KMS-11 (cell line): ENCODE measurements around the gene FGF12.

Experiments used
- H2AFZ ChIP-seq: fragments of 200-600 bp; sonication (generic); 2 replicates; pipeline ENCODE4 v1.6.1; 2016; ENCODE audit warnings: antibody characterized with exemption, mixed run types, low read depth
- H3K27ac ChIP-seq: fragments of 200-600 bp; sonication (generic); 2 replicates; pipeline ENCODE4 v1.6.1; 2016; ENCODE audit warnings: mild to moderate bottlenecking, mixed run types
- H3K27me3 ChIP-seq: fragments of 200-600 bp; sonication (generic); 2 replicates; pipeline ENCODE4 v1.6.1; 2017; ENCODE audit warnings: mild to moderate bottlenecking, low read depth, mixed run types, moderate library complexity; ENCODE audit not compliant: insufficient read depth
- H3K36me3 ChIP-seq: fragments of 200-600 bp; sonication (generic); 2 replicates; pipeline ENCODE4 v1.6.1; 2017; ENCODE audit warnings: mild to moderate bottlenecking, mixed run types; ENCODE audit not compliant: insufficient read depth
- H3K4me1 ChIP-seq: fragments of 200-600 bp; sonication (generic); 2 replicates; pipeline ENCODE4 v1.6.1; 2016; ENCODE audit warnings: mild to moderate bottlenecking, low read depth, mixed run types; ENCODE audit not compliant: poor library complexity, severe bottlenecking
- H3K4me2 ChIP-seq: fragments of 200-600 bp; sonication (generic); 2 replicates; pipeline ENCODE4 v1.7.0; 2016; ENCODE audit warnings: mild to moderate bottlenecking, mixed run types
- H3K4me3 ChIP-seq: fragments of 200-600 bp; sonication (generic); IDR thresholded peaks from 2 replicates; pipeline ENCODE4 v1.6.1; 2017; ENCODE audit warnings: low read depth, low read length, mixed read lengths; ENCODE audit not compliant: insufficient read depth
- H3K79me2 ChIP-seq: fragments of 200-600 bp; sonication (generic); 2 replicates; pipeline ENCODE4 v1.6.1; 2016; ENCODE audit warnings: low read depth, mixed run types; ENCODE audit not compliant: insufficient read depth
- H3K9ac ChIP-seq: fragments of 200-600 bp; sonication (generic); 2 replicates; pipeline ENCODE4 v1.6.1; 2016; ENCODE audit warnings: mild to moderate bottlenecking, mixed run types
- H4K20me1 ChIP-seq: fragments of 200-600 bp; sonication (generic); 2 replicates; pipeline ENCODE4 v1.6.1; 2016; ENCODE audit warnings: mild to moderate bottlenecking, mixed run types; ENCODE audit not compliant: insufficient read depth
- CTCF ChIP-seq: fragments of 200-600 bp; sonication (generic); conservative IDR thresholded peaks from 2 replicates; pipeline ENCODE4 v1.6.1; 2017; ENCODE audit warnings: low read depth, mild to moderate bottlenecking, antibody characterized with exemption, low read length, moderate library complexity, mixed read lengths

The FGF12 gene

DNA sequence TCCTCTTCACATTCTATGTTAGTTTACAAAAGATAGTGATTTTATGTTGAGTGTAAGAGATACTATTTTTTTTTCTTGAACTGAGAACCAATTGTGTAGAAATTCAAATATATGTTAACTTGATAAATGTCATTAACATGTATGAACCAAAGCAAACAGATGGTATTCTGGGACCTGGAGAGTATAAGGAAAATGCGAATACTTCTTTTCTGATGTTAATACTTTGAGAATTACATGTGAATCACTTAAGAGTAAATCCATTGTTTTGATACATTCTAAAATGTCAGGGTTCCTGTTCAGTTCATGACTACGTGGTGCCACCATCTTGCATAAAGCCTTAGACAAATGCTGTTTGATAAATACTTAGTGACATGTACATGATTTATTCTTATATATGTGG is 541.3 kb downstream of the FGF12 start:
- no peak overlapping the region for H3K4me2 ChIP-seq
- H3K79me2 ChIP-seq: no peaks in the 10 kb centered on the region
- no peak overlapping the region for H3K27ac ChIP-seq
- H3K9ac ChIP-seq: no peak overlapping the region
- H4K20me1 ChIP-seq: no peaks in the 10 kb centered on the region
- no peaks in the 10 kb centered on the region for H3K4me1 ChIP-seq
- no peak overlapping the region for H2AFZ ChIP-seq
- no peak for TF ChIP-seq CTCF
- H3K4me3 ChIP-seq: no peak overlapping the region
- no peaks in the 10 kb centered on the region for H3K27me3 ChIP-seq
- H3K36me3 ChIP-seq: no peaks in the 10 kb centered on the region

DNA sequence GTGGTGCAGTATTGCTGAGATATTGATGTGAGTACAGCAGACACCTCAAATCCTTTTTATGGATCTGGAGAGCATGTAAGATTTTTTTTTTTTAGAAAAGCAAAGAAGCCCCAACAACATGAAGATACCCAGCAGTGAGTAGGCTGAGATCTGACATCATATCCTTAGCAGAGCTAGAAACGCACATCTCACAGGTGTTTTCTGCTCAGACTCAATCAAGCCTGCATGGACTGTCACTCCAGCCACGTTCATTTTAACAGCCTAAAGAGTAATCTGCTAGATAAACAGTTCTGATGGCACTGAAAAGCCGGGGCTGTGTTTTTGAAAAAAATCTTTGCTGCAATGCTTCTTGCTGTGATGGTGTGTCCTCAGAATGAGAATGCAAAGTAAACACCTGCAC is 544.2 kb downstream of the FGF12 start:
- no peak overlapping the region for H3K4me3 ChIP-seq
- no peak overlapping the region for H3K9ac ChIP-seq

GRCh38 chr3:192181151-192181550 is 546.2 kb downstream of the FGF12 start:
- Histone ChIP-seq H3K4me2 (no peak overlapping the region), H4K20me1 (no peaks in the 10 kb centered on the region), H2AFZ (no peak overlapping the region), H3K79me2 (no peaks in the 10 kb centered on the region), H3K27ac (no peak overlapping the region), H3K4me1 (no peaks in the 10 kb centered on the region), H3K27me3 (no peaks in the 10 kb centered on the region), H3K9ac (no peak overlapping the region), H3K36me3 (no peaks in the 10 kb centered on the region), H3K4me3 (no peak overlapping the region)
- TF ChIP-seq CTCF: no peak

More for the DNA sequence above, 544.2 kb downstream of the FGF12 start:
- no peak overlapping the region for H3K4me2 ChIP-seq
- H3K79me2 ChIP-seq: no peaks in the 10 kb centered on the region
- no peak overlapping the region for H3K27ac ChIP-seq
- H3K4me1 ChIP-seq: no peaks in the 10 kb centered on the region
- no peaks in the 10 kb centered on the region for H3K36me3 ChIP-seq
- no peaks in the 10 kb centered on the region for H3K27me3 ChIP-seq
- no peak overlapping the region for H2AFZ ChIP-seq
- no peaks in the 10 kb centered on the region for H4K20me1 ChIP-seq
- TF ChIP-seq CTCF: no peak

GRCh38 chr3:192177383-192177782 is 550.0 kb downstream of the FGF12 start:
- Histone ChIP-seq H3K27me3 (no peaks in the 10 kb centered on the region), H4K20me1 (no peaks in the 10 kb centered on the region), H3K79me2 (no peaks in the 10 kb centered on the region)

More at GRCh38 chr3:192177383-192177782, 550.0 kb downstream of the FGF12 start:
- Histone ChIP-seq H3K36me3 (no peaks in the 10 kb centered on the region), H2AFZ (no peak overlapping the region), H3K4me2 (no peak overlapping the region), H3K4me3 (no peak overlapping the region), H3K4me1 (no peaks in the 10 kb centered on the region), H3K27ac (no peak overlapping the region), H3K9ac (no peak overlapping the region)
- TF ChIP-seq CTCF: no peak
